Left hindlimb (tissue), 1 donor: ENCODE results near the gene TWF2.

ENCODE experiments used
- DNase-seq: peaks from one replicate; pipeline ENCODE4 v3.0.0-alpha.2; 2018

TWF2 gene

DNA sequence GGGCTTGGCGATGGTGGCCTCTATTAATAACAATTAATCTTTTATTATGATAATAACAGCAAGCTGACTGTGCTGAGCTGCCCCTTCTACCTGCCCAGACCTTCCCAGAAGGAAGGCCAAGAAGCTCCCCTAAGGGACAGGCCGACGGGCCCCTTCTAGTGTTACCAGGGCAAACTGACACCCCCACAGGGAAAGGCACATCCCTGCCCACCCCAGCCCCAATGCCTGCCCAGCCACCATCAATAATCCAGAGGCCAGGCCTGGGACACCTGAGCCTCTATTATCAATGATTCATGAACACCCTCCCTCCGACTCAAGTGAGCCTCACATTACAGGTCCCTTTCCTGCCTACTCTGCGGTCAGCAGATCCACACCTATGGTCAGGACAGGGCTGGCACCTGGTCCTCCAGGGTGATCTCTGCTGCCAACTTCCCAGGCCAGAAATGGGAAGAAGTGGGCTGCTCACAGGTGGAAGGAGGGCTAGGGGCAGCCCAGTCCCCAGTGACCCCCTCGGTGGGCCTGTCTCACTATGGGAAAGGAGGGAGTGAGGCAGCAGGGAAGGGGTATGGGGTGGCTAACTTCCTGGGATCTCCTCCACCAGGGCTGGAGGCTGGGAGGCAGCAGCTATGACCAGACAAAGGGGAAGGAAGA lies 1.8 kb downstream of the TWF2 start:
- DNase-seq: peak; percentile 26

DNA sequence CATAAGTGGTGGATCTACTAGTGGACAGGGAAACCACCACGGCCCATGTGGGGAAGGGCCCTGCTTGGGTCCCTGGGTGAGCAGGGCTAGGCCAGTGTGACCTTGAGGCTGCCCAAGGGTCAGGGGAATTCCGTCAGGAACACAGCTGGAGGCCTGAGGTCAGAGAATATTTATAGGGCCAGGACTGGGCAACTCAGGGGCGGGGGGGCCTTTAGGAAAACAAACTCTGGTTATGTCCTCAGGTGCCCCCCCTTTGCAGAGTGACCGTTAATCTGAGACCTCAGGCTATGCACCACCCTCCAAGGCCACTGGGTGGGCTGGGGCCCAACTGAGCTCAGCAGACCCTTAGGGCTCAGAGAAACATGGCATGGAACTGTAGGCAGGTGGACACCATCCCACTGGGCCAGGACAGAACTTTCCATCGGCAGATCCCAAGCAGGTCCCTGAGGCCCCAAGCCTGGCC lies 2.5 kb downstream of the TWF2 start:
- no peak for DNase-seq

DNA sequence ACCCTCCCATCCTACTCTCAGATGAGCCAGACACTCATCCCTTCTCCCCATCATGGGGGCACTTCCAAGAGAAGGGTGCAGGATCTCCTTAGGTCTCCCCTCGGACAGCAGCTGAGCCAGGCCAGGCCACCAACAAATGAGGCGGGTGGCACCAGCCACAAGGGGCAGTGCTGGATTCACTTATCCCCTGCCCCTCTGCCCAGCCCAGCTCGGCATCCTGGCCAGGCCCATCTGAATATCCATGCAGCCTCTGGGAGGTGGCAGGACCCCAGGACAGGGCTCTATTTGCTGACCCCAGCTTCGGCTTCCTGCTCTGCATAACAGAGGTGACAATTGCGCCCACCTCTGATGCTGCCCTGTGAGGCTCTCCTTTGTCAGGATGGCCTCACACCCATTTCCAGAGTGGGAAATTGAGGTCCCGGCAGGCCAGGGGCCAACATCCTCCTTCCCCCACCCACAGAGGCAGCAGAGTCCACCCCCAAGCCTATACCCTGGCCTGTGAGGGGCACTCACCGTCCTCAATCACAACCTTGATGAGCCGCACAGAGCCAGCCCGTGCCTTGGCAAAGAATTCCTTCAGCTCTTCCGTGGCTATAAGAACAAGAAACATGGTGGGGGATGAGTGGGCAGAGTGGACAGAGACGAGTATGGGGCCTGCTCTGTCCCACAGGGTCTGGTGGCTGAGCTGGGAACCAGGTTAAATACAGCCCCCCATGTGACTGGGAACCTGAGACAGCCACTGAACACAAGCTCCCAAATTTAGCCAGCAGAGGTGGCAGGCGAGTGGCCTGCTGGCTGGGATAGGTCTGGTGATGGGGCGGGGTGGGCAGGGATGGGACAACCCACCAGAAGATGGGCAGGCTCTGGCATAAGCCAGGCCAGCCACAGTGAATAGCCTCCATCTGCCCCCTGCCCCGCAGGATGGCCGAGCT lies 4.2 kb downstream of the TWF2 start:
- no peak for DNase-seq

DNA sequence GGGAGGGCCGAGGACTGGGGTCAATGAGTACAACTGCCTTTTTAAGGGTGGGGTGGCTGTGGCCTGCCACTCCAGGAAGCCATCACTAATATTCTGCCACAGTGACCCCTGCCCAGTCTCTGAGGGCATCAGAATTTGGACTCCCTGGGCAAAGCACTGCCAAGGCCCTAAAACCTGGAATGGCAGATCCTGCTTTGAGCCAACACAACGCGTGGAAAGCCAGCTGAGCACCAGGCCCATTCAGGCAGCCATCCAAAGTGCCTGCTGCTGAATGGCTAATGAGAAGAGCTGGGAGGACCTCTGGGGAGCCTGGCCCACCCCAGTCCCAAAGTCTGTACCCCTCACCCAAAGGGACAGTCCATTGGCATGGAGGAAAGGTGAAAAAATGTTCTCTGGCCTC lies 5.0 kb downstream of the TWF2 start:
- DNase-seq: no peak

DNA sequence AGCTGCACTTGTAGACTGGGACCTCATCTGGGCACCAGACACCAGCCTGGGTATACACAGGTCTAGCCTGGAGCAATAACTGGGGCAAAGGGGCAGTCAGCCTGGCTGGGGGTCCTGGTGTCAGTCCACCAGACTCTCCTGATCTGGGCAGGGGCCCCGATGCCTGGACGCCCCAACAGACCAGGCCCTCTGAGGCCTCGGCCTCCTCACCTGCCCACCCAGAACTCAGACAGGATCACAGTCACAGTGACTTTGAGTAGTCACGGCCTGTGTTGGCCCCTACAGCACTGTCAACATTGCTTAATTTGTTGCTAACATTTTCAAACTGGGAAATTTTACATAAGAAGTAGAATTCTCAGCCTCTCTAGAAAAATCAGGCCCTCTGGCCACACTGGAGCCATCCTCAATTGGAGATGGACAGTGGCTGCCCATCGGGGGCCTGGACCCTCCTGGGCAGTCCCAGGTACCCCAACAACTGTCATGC lies 5.8 kb downstream of the TWF2 start:
- DNase-seq: no peak

DNA sequence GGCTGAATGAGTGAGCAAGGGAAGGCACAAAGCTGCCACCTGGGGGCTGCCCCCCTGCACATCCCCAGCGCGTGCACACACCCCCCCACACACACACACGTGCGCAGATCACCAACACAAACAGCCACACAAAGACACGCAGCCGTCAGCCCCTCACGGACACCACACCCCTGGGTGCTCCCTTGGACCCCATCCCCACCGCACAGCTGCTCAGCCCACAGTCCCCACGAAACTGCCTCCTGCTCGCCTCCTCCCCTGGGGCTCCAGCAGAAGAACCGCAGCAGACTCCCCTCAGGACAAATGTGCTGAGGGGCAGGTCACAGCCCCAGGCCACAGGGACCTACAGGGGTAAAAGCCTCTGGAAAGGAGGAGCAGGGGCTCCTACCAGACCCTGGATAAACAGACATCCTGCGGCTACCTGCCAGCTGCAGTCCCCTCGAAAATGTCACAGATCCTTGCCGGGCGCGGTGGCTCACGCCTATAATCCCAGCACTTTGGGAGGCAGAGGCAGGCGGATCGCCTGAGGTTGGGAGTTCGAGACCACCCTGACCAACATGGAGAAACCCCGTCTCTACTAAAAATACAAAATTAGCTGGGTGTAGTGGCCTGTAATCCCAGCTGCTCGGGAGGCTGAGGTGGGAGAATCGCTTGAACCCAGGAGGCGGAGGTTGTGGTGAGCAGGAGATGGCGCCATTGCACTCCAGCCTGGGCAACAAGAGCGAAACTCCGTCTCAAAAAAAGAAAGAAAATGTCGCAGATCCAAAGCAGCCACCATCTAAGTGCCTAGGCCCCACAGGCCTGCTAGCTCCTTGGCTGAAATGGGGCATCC lies 6.5 kb downstream of the TWF2 start:
- DNase-seq: no peak

DNA sequence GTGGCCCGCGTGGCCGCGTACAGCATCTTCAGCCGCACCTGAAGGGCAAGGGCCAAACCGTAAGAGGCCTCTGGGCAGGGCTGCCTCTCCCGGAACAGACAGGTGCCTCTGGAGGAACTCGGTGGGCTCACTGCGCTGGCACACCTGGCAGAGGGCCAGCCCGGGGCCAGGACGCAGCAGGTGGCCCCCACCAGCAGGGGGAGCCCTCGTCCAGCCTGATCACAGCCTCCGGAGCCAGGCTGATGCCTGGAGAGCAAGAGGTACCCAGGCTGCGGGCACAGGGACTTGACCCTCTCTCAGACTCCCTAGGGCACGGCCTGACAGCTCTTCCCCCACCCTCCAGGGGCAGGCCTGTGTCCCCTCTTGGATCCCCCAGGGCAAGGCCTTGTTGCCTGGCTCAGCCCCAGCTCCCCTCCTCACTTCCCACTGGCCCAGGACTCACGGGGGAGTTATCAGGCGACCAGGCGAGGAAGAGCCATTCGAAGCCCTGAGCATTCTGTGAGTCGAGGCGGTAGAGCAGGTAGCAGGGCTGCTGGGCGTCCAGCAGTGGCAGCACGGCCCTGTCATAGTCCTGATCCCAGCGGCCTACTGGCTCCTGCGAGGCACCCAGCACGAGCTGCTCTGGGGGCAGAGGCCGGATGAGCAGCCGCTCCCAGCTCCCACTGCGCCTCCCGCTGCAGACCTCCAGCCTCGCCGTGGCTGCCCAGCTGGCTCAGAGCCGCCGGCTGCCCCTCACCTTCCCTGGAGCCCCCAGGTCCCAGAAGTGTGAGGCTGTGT lies 7.3 kb downstream of the TWF2 start:
- no peak for DNase-seq

DNA sequence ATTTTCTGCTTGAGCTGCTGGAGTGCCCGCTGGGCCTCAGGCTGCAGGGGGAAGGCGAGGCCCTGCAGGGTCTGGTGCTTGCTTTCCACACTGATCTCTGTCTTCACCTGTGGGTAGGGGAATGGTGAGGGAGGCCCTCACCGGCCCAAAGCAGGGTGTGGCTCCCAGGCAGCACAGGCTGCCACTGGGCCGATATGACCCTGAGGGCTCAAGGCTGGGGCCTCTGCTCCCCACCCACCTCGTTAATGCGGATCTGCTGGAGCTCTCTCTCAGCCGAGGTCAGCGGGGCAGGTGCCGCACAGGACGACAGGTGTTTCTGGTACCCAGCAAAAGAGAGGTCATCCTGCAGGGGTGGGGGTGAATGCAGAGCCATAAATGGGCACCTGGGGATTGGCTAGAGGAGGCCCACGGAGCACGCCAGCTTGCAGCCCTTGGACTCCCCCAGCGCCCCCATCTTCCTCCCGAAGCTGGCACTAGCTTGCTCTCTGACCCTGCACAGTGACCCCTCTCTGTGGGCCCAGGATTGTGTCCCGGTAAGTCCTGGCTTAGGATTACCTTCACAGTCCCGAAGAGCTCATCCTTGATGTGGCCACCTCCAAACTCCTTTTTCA lies 8.0 kb downstream of the TWF2 start:
- no peak for DNase-seq

DNA sequence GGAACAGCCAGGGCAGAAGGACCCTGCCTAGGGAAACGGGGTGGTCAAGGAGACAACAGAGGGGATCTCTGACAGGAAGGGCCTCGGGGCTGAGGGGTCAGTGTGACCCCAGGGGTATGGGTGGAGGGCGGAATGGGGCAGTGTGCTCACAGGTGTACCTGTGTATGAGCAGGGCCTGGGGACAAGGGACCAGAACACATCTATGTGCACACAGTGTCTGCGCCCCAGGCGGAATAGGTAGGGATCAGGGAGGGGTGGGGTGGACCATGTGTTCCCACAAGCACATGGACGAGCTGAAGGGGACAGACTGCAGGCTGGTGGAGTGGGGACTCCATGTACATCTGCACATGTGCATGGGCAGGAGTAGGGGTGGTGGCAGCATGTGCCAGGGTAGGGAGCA lies 8.5 kb downstream of the TWF2 start:
- DNase-seq: peak; percentile 33

DNA sequence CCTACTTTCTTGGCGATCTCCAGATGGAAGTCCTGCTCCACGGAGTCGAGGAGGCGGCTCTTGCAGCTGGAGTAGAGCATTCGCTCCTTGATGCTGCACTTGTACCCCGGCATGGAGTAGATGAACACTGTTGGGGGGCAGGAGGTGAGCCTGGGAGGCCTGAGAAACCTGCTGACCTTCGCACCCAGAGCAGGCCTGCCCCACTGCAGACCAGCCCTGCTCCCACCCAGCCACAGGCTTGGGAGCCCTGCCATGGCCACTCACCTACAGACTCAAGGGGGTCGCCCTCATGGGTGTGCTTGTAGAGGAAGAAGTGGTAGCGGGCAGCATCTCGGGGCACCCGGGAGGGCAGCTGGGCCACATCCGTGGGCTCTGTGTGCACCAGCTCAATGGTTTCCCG lies 9.3 kb downstream of the TWF2 start:
- DNase-seq: no peak

DNA sequence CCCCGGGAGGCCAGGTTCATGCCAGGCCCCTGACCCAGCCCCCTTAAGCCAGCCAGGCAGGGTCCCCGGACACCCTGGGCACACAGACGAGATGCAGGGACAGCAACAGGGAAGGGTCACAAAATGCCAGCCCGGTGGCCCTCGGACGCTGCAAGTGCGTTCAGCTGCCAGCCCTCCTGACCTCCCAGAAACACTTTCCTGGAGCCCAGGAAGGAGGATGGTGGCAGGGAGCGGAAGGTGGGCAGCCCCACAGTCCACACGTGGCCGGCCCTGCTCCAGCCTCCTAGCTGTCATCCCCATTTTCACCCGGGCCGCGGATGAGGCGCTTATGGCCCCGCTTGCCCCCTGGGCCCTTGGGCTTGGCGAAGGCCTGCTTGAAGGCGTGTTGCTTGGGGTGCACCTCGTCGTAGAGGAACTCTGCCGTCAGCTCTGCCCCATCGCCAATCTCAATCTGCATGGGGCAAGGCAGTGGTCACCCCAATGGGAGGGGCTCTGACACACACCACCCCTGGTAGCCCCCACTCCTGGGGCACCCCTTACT lies 10.1 kb downstream of the TWF2 start:
- peak; percentile 22 for DNase-seq

DNA sequence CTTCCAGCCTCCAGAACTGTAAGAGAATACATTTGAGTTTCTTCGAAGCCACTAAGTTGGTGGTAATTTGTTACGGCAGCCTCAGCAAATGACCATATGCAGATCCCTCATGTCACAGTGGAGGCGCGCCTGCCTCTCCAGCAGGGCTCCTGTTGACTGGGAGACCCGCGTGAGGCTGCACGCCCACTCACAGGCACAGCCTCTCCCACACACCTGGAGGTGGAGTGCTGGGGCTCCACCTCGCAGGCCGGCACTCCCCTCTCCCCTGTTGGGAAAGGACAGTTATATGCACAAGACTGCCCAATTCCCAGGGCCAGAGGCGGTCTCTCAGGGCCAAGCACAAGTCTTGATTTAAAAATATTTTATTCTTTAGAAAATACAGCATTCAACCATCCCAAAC lies 10.7 kb downstream of the TWF2 start:
- no peak for DNase-seq

DNA sequence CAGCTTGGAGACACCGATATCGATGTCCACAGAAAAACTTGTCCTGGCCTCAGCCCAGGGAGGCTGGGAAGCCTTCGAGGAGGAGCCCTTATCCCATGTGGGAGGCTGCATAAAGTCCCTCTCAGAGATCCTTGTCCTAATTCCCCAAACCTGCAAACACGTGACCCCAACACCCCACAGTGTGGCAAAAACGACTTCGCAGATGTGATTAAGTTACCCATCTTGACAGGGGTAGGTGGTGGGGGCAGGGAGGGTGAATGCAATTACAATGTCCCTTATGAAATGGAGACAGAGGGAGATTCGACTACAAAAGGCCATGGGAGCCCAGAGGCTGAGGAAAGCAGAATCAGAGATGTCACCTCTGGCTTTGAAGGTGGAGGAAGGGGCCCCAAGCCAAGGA lies 11.2 kb downstream of the TWF2 start:
- DNase-seq: no peak

DNA sequence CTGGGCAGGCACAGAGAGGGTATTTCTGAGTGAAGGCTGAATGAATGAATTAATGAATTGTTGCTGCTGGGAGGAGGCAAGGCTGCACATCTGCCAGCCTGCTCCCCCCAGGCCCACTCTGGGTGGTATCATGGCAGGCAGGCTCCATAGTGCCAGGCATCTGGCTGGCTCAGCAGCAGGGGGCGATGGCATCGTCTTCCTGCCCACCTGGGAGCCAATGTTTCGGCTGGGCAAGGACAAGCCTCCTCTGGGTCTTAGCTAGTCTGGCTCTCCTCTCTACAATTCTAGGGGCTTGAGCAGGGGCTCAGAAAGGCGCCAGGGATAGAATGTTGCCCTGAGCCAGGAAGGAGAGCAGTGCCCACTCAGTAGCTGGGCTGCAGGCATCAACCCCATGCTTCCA lies 11.8 kb downstream of the TWF2 start:
- DNase-seq: no peak

DNA sequence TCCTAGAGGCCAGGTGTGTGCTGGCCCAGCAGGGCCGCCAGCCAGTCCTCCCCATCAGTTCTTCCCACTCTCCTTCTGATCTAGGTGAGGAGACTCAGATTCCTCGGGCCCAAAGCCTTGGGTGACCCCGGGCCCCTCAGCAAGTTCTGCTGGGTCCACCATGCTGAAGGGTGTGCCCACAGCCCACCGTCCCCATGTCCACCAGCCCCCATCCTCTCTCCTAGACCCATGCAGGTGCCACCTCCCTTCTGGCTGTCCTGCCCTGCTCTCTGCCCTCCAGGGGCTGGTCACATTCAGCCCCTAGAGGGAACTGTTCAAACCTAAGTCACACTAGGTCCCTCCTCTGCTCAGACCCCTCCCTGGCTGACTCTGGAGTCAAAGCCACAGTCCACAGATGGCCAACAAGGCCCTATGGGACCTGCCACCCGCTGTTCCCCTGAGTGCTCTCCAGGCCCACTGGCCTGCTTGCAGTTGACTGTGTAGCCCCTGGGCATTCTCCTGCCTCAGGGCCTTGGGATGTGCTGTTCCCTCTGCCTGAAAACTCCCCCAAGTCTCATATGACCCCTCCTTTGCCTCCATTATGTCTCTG lies 12.6 kb downstream of the TWF2 start:
- DNase-seq: peak; percentile 25

DNA sequence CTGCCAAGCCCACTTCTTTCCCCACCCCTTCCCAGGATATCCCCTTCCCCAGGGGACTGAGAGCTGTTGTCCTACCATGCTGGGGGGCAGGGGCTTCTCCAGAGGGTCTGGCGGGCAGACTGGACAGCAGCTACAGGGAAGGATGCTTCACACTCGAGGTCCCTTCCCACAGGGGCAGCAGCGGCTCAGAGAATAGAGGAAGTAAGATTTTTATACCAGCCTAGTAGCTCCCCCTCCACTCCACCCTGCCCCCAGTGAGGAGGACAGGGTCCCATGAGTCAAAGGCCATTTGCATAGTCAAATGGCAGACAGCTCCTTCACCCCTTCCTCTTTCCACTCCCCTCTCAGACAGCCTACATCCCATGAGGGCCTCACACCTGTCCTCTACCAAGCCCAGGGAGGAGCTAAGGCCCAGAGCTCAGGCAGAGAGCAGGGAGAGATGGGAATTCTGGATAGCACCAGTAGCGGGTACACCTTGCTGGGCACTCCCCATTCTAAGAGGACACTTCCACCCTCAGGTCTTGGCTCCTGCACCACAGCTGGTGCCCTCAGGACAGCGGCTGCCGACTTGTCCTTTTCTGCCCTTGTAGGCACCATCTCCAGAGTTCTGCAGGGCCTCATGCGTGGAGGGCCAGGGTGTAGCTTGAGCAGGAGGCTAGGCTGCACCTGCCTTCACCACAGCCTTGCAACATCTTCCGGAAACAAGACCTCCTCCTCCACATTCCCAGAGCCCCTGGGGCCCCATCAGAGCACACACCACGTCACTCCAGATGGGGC lies 13.3 kb downstream of the TWF2 start, which contains the start of gene TLR9:
Gene TLR9 (minus strand): TSS at position 194 of the 777 bp plus-strand sequence. CDS start 116 bp downstream, at position 78.
- no peak for DNase-seq

DNA sequence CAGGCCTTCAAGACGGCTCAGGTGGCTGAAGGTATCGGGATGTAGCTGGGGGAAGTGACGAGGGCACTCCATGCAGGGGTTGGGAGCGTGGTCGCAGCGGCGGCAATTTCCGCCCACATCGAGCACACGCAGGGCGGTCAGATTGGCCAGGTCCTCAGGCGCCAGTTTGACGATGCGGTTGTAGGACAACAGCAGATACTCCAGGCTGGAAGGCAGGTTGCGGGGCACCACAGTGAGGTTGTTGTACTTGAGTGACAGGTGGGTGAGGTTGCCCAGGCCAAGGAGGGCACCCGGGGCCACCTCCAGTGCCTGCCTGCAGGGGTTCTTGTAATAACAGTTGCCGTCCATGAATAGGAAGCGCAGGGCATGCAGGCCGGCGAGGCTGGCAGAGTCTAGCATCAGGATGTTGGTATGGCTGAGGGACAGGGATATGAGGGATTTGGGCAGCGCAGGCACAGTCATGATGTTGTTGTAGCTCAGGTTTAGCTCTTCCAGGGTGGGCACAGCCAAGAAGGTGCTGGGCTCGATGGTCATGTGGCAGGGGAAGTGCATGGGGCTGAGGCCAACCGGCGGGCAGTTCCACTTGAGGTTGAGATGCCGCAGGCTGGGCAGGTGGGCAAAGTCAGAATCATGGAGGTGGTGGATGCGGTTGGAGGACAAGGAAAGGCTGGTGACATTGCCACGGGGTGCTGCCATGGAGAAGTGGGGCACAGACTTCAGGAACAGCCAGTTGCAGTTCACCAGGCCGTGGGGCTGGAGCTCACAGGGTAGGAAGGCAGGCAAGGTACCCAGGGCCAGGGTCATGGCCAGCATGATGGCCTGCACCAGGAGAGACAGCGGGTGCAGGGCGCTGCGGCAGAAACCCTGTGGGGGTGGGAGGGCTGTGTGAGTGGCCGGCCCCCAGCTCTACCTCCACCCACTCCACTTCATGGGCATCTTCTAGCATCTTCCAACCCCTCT lies 15.2 kb downstream of the TWF2 start:
- no peak for DNase-seq

DNA sequence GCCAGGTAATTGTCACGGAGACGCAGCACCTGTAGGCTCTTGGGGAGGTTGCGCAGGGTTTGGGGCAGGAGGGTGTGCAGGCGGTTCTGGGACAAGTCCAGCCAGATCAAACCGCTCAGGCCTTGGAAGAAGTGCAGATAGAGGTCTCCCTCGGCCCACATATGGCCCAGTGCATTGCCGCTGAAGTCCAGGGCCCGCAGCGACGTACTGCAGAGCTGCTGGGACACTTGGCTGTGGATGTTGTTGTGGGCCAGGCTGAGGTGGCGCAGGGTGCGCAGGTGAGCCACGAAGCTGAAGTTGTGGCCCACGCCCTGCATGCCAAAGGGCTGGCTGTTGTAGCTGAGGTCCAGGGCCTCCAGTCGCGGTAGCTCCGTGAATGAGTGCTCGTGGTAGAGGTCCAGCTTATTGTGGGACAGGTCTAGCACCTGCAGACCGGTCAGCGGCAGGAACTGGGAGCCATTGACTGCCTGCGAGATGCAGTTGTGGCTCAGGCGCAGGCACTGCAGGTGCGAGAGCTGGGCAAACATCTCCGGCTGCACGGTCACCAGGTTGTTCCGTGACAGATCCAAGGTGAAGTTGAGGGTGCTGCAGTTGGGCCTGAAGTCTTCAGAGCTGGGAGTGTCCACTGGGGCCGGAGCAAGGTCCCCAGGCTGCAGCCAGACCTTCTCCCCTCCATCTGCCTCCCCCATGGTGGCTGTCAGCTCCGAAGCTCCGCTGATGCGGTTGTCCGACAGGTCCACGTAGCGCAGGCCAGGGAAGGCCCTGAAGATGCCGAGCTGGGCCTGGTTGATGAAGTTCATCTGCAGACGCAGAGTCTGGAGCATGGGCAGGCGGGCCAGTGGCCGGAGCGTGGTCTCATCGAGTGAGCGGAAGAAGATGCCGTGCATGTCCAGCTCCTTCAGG lies 16.4 kb downstream of the TWF2 start:
- no peak for DNase-seq
